Measurements from ENCODE around the gene CHRNA4. TPM values are rescaled to one million over a fixed set of nuclear protein-coding genes. Genes with fewer than 3 reads are reported as not detected.

Gene CHRNA4
- polyA plus RNA-seq, 1 experiment, result not detected

DNA sequence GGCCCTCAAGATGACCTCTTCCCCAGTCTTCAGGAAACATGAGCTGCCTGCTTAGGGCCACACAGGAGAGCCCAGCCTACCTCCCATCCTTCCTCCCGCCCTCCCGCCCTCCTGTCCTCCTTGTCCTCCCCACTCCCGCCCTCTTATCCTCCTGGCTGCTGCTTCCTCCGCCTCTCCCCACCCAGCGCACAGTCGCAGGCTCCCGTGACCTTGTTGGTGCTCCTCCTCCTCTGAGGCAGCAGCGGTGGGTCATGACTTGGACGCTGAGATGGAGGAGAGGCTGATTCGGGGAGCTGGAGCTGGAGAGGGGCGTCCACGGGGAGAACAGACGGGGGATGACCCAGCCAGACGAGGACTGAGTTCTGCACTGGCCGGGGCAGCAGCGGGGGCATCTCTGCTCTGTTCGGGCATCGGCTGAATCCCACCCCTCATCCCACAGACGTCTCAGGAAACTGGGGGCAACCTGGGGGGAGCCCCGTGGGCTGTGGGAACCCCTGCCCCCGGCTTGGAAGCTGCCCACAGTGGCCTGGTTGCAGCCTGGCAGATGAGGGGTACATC lies 32.4 kb downstream of the CHRNA4 start:
- Histone ChIP-seq H3K27me3 (ENCODE audit: control insufficient read depth, insufficient read depth, low read length) (peaks cover 13% of the 10 kb centered on the region), H3K9me3 (ENCODE audit: control insufficient read depth, insufficient read depth, low read length) (peaks cover 31% of the 10 kb centered on the region), H3K4me3 (ENCODE audit: low read depth, low read length) (no peak overlapping the region), H3K27ac (ENCODE audit: low read depth, low read length) (no peak overlapping the region)
- TF ChIP-seq, protein P1, sequence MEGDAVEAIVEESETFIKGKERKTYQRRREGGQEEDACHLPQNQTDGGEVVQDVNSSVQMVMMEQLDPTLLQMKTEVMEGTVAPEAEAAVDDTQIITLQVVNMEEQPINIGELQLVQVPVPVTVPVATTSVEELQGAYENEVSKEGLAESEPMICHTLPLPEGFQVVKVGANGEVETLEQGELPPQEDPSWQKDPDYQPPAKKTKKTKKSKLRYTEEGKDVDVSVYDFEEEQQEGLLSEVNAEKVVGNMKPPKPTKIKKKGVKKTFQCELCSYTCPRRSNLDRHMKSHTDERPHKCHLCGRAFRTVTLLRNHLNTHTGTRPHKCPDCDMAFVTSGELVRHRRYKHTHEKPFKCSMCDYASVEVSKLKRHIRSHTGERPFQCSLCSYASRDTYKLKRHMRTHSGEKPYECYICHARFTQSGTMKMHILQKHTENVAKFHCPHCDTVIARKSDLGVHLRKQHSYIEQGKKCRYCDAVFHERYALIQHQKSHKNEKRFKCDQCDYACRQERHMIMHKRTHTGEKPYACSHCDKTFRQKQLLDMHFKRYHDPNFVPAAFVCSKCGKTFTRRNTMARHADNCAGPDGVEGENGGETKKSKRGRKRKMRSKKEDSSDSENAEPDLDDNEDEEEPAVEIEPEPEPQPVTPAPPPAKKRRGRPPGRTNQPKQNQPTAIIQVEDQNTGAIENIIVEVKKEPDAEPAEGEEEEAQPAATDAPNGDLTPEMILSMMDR (IDR thresholded peaks at IDR 0.05; ENCODE audit: low read depth, low read length), result no peak
- no peak for DNase-seq (ENCODE audit: low read depth, low spot score)
- ChIA-PET POLR2A (no interaction called here), CTCF (no interaction called here)

DNA sequence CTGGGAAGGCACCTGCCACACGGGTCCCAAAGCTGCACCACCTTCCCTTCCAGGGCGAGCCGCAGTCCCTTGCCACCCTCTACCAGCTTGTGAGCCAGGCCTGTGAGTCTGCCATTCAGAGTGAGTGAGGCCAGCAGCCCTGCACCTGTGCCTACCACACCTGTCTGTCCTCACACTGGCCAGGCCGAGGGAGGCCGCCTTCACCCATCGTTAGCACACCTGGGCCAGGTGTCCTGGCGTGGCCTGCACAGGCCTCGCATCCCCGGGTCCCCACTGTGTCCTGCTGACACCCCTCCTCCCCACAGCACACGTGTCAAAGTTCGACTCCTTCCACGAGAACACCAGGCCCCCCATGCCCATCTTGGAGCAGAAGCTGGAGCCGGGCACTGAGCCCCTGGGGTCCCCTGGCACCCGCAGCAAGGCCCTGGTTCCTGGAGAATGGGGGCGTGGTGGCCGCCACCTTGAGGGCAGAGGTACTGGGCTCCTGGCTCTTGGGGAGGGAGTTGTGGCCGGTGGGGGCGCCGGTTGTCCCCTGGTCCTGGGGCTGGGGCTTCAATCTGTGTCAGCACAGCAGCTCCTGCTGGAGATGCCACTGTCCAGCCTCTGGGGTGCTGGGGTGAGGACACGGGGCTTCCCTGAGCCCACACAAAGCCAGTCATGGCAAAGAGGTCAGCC lies 33.0 kb downstream of the CHRNA4 start:
- H3K27ac ChIP-seq (ENCODE audit: low read depth, low read length), result no peak overlapping the region
- no peak overlapping the region for H3K4me3 ChIP-seq (ENCODE audit: low read depth, low read length)
- peaks cover 18% of the 10 kb centered on the region for H3K27me3 ChIP-seq (ENCODE audit: control insufficient read depth, insufficient read depth, low read length)
- no peak for DNase-seq (ENCODE audit: low read depth, low spot score)
- peaks cover 25% of the 10 kb centered on the region for H3K9me3 ChIP-seq (ENCODE audit: control insufficient read depth, insufficient read depth, low read length)
- CTCF ChIA-PET, result no interaction called here
- POLR2A ChIA-PET, result no interaction called here
- TF ChIP-seq, protein P1 (IDR thresholded peaks at IDR 0.05; ENCODE audit: low read depth, low read length), result no peak

DNA sequence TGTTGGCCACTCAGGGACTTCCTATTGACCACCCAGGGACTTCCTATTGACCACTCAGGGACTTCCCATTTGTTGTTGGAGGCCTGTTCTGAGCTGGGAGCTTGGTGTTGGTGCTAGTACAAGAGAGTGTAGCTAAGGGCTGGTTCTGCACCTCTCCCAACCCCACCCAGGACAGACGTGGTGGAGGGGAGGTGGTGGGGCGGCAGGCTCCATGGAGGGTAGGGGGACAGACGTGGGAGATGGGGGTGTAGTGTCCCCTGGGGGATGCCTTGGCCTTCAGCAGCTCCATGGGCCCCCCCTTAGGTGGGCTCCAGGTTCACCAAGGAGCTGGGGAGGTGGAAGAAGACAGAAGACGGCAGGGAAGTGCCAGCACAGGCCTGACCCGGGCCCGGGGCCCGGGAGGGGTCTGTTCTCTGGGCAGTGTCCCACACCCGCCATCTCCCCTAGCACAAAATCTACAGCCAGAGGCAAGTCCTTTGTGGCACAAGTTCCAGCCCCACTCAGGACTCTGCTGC lies 33.9 kb downstream of the CHRNA4 start:
- TF ChIP-seq, protein P1 (IDR thresholded peaks at IDR 0.05; ENCODE audit: low read depth, low read length), result no peak
- CTCF ChIA-PET, result no interaction called here
- POLR2A ChIA-PET, result no interaction called here
- no peak for DNase-seq (ENCODE audit: low read depth, low spot score)
- Histone ChIP-seq H3K27me3 (ENCODE audit: control insufficient read depth, insufficient read depth, low read length) (peaks cover 25% of the 10 kb centered on the region), H3K27ac (ENCODE audit: low read depth, low read length) (no peak overlapping the region), H3K9me3 (ENCODE audit: control insufficient read depth, insufficient read depth, low read length) (peaks cover 17% of the 10 kb centered on the region), H3K4me3 (ENCODE audit: low read depth, low read length) (no peak overlapping the region)

GRCh38 chr20:63326314-63327230 lies 34.6 kb downstream of the CHRNA4 start:
- CTCF ChIA-PET, result no interaction called here
- TF ChIP-seq, protein P1 (IDR thresholded peaks at IDR 0.05; ENCODE audit: low read depth, low read length), result no peak
- DNase-seq (ENCODE audit: low read depth, low spot score), result no peak
- H3K27me3 ChIP-seq (ENCODE audit: control insufficient read depth, insufficient read depth, low read length), result peaks cover 29% of the 10 kb centered on the region
- H3K9me3 ChIP-seq (ENCODE audit: control insufficient read depth, insufficient read depth, low read length), result peaks cover 10% of the 10 kb centered on the region
- POLR2A ChIA-PET, result no interaction called here
- H3K4me3 ChIP-seq (ENCODE audit: low read depth, low read length), result no peak overlapping the region
- H3K27ac ChIP-seq (ENCODE audit: low read depth, low read length), result no peak overlapping the region
